NCI-H1048 (cell line): ENCODE measurements around the gene SNUPN.
"Not testable (repeated sequence)": the region's sequence is repeated elsewhere in the genome, so short reads cannot be mapped to it uniquely, and the experiment has no call there.

Experiments used
- DNase-seq: peaks from one replicate; lab custom pipeline; 2025; lab: John Stamatoyannopoulos, UW

SNUPN gene

DNA sequence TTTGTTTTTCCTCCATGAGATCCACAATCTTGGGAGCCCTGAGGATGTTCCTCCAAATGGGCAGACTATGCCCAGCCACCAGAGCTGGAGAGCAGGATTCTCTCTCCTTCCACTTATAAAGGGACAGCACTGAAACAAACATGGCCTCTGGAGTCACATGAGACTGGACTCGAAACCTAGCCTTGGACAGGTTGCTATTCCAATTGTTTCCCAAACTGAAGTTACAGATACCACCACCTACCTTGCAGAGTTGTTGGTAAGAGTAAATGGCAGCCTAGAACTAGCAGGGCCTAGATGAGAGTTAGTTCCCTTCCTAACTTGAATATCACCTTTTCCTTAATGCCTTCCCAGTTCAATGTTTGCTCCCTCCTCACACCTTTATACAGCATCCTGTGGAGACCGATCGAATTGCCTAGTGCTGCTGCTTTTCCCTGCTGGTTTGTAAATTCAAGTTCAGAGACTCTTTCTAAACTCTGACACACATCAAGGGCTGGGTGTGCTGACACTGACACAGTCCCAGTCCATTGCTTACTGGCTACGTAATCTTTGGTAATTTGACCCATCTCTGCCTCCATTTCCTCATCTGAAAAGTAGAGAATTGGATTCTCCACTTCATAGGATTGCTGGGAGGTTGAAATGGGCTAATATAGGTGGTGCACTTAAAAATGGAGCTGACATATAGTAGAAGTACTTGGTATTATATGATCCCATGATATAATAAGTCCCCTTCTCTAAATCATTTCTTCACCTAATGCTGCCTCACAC lies 11.9 kb upstream of the SNUPN start:
- no peak for DNase-seq

DNA sequence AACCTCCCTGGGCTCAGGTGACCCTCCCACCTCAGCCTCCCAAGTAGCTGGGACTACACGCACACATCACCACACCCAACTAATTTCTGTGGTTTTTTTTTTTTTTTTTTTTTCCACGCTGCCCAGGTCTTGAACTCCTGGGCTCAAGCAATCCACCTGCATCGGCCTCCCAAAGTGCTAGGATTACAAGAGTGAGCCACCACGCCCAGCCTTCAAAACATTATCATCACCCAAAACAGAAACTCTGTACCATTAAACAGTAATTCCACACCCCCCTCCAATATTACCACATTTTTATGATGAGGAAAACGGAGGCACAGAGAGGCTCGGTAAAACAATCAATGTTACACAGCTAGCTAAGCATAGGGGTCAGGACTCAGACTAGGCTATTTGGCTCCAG lies 10.5 kb upstream of the SNUPN start:
- DNase-seq, result no peak

DNA sequence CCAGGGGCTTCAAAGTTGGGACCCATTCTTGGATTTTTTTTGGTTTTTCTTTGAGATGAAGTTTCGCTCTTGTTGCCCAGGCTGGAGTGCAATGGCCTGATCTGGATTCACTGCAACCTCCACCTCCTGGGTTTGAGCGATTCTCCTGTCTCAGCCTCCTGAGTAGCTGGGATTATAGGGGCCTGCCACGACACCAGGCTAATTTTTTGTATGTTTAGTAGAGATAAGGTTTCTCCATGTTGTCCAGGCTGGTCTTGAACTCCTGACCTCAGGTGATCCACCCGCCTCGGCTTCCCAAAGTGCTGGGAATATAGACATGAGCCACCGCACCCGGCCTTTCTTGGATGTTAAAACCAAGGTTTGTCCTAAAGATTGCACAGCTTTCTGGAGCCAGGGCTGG lies 8.4 kb upstream of the SNUPN start:
- not testable (repeated sequence) for DNase-seq

DNA sequence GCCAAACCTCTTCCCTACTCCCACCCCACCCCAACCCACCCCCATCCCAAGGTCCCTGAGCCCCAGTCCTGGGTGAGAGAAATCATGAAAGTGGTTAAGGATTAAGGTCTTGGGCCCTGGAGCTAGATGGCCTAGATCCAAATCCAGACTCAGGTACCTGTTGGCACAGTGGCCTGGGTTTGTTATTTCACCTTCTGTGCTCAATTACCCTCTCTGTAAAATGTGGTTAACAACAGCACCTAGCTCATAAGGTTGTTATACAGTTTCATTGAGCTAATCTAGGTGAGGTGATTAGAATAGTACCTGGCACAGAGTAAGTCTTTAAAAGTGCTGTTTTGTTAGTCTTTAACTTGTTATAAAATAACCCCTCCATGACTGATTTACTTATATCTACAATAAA lies 6.4 kb upstream of the SNUPN start:
- DNase-seq, result no peak

DNA sequence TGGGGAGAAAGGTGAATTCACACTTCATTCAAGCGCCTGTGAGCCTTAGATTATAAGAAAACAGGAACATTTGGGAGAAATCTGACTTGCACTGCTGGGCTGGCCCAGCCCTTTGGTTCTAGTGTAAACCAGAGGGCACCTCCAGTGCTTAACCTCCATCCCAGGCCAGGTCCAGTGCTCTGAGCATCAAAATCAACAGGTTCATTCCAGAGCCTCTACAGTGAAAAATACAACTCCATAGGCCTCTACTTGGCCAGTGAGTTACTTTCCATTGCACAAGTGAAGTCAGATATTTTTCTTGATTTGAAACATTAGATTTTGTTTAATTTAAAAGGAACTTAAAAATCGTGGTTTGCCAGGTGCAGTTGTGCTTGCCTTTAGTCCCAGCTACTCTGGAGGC lies 3.0 kb downstream of the SNUPN start:
- DNase-seq, result no peak

DNA sequence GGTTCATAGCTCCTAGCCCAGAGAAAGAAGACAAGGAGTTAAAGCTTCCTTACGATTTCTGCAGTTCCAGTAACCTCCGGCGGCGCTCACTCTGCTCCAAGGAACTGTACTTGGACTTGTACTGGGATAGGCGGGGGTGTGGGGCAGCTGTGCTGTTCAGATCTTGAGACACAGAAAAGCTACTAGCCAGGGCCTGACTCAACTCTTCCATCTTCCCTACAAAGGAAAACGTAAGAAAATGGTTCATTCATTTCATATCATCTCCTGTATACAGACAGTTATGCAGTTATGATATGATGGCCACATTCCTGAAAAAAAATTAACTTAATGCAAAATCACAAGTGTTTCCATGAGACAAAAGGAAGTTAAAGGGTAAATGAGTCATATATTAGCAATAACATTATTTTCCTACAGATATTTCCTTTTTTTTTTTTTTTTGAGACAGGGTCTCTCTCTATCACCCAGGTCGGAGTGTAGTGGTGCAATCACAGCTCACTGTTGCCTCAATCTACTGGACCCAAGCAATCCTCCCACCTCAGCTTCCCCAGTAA lies 4.6 kb downstream of the SNUPN start:
- no peak for DNase-seq

DNA sequence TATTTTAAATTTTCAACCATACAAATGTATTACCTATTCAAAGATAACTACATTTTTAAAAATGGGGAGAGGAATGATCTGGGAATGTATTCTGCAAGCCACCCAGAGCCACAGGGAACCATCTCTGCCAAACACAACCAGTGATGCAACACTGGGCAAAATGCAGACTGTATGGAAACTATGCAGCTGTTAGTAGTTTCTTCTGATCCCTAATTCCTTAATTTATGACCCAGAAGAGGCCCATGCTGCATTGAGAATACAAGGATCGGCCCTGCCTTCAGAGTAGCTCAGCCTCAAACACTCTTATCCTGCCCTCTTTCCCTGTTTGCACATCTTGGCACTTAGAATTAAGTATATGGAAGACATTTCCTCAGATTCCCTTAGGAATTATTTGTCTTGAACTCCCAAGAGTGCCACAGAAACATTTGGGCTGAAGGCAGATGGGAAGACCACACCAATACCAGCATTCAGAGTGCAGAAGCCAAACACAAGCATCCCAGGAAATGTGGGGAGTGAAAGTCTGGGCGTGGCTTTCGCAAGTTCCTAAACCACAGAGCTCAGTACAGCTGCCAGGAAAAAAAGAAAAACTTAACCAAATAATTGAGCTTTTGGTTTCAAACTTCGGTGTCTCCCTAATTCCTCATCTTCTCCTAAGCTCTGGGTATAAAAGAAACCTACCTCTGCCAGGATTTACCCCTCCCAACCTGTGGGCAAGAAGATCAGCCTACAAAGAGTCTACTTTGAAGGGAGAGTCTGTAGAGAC lies 5.3 kb downstream of the SNUPN start:
- DNase-seq, result no peak

DNA sequence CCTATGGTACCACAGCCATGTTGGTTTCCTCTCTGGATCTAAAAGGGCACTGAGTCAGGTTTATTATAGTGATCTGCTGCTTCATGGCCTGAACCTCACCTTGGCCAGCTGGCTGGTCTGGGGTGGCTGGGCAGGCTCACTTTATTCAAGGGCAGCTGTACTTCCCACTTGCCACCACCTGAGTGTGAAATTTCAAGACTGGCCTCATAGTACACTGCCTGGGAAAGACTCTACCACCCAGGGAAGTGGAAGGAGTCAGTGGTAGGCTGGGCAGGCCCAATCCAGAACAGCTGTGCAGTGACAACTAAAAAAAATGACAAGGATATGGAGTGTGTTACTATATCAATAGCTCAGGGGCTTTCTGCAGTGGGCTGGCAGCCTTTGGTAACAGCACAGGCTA lies 8.8 kb downstream of the SNUPN start:
- DNase-seq, result no peak

DNA sequence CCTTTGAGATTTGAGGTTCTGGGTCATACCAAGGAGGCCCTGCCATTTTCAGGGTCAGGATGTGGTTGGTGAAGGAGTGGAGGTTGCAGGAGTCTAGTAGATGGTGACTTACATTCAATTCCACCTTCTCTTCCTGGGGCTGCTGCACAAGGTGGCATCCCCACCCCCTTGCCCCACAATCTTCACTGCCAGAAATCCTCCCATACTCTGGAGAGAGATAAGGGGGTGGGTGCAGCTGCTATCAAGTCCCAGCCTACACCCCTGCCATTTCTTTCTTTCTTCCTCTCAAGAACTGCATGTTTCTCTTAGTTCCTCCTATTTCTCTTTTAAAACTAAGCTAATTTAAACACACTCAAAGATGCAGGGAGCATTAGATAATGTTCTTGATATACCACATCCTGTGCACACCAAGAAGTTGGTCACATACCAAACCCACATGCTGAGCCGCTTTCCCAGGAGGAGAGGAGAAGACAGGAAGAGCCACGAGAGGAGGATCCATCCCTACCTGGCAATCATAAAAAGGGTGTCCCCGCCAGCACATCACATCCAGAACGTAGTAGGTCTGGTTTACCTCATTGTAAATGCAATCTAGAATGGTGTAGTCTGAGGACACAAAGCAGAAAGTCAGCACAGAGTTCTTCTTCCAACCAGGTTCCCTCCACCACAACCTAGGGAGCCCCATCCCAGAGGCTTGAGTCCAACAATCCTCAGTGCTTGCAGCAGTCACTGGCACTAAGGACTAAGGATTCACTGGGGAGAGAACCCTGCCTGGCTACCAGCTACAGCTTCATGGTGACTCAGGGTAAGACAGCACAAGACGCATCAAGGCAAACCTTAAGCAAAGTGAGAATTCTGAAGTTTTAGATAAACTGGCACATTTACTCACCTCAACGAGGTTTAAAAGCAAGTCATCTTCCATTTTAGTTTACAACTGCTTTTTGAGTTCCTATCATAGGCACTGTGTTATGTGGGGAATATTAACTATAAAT lies 18.5 kb downstream of the SNUPN start:
- no peak for DNase-seq

DNA sequence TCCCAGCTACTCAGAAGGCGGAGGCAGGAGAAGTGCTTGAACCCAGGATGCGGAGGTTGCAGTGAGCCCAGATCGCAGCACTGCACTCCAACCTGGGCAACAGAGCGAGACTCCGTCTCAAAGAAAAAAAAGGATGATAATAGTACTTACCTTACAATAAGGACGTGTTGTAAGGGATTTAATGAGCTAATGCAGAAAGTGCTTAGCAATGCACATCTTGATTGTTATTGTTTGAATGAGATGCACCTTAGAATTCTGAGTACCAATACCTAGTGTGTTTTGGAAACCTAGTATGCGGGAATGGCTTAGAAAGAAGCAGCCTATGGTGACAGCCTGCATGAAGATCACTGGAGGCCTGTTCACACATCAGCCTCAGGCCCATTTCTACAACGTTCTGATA lies 19.5 kb downstream of the SNUPN start:
- no peak for DNase-seq

DNA sequence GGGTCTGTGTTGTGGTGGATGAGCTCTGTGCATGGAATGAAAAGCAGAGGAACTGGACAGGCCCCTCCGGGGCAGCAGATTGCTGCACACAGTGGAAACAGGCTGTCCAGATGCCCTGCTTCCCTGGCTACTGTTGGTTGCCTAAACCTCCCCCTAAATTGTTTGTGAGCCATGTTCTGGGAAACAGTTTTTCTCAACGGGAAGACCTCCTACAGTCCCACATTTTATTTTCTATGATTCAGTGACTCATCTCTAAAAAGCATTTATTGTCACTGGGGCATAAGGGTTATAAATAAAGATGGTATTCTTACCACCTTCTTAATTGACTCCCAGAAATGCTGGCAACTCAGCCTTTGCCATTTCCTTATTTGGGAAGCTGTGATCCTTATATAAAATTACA lies 26.1 kb downstream of the SNUPN start:
- DNase-seq, result no peak

DNA sequence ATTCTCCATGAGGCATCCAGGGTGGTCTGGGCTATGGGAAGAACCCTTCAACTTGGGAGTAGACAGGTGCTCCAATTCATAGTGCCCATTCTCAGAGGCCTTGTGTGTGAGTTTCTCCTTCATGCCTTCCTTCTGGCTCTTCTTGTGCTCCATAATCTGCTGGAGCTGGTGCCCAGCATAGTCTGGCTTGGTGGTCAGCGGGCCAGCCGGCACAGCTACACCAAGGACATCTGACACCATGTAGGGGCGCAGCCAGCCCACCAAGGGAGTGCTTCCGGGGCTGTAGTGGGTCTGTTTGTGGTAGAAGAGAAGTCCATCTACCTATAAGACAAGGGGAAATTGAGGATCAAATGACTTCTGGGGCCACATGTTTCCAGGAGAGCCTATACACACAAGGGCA lies 27.2 kb downstream of the SNUPN start:
- no peak for DNase-seq

DNA sequence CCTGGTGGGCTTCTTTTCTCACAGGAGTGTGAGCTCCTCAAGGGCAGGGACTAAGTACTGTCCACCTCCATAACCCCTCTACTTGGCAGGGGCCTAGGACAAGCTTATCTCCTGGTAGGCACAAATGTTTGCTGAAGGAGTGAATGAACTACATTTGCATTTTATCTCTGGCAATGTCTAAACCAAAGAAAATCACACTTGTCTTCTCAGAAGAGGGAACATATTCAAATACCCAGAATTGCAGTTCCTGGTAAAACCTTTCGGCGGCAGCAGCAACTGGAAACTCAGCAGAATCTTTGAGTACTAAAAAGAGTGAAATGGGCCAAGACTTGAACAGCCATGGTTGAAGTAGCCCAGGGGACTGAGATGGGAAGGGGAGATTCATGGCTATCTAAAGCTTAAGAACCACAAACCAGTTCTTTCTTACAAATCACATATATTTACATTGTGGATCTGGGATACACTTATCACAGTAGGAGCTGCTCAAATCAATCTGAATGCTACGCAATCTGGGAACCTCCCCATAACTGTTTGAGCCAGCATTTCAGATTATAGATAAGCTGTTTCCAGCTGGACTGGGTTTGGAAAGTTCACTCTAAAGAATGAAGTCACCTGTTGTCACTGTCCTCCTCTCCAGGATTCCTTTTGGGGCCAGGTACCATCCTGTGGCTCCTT lies 27.7 kb downstream of the SNUPN start:
- no peak for DNase-seq

DNA sequence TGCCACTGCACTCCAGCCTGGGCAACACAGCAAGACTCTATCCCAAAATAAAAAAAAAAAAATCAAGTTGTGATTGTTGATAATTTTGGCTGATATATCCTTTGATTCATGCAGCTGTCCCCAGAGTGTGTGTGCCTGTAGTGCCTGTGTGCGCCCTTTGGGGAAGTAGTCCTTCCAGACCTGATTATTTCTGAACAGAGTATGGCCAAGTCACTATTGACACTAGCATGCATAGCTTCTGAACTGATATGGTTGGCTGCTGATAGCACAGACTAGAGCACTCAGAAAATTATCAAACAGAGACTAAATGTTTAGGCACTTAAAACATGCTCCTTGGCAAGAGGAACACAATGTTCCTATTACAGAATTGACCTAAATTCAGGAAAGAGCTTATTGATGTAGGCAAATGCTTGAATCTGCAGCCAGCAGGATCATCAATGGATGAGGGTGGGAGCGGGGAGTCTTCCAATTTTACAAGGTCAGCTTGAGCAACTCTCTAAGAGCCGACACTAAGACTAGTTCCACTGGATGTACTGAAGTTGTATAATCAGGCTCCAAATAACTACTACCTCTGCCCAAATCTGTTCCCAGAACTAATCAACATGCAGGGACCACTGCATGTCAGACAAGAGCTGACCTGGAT lies 28.7 kb downstream of the SNUPN start:
- no peak for DNase-seq

DNA sequence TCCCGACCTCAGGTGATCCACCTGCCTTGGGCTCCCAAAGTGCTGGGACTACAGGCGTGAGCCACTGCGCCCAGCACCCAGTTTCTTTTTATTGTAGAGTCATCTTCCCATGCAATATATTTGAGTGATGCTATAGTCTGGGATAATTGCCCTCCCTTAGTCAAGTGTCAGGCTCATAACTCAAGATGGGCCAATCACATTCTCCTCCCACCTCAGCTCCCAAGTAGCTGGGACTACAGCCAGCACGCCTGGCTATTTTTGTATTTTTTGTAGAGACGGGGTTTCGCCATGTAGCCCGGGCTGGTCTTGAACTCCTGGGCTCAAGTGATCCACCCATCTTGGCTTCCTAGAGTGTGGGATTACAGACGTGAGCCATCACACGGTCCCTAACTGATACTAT lies 31.2 kb downstream of the SNUPN start:
- no peak for DNase-seq

DNA sequence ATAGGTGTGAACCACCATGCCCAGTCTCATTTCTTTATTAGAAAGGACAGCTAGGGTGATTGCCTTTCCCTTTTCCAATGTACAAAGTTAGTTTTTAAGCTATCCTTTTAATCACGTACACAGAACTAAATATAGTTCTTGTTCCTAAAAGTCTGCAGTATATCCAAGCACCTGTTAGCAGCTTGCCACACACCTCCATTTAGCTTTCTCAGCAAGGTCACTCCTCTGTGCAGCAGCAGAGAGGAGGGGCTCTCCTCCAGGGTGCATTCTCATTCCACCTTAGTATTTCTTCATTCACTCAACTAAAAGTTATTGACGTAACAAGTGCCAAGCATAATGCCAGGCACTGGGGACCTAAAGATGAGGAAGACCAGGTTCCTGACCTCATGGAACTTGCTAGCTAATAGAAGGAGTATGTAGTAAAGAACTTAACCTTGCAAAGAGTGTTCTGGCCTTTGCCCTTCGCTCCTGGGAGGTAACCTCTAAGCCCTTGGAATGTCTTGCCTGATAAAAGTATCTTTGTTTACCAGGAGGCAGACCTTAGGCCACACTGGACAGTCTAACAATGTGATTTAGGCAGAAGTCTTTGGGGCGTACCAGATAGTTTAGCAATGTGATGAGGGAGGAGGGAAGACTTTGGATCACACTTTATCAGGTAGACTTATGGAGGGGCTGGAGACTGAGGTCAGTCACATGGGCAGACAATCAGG lies 33.7 kb downstream of the SNUPN start:
- no peak for DNase-seq

DNA sequence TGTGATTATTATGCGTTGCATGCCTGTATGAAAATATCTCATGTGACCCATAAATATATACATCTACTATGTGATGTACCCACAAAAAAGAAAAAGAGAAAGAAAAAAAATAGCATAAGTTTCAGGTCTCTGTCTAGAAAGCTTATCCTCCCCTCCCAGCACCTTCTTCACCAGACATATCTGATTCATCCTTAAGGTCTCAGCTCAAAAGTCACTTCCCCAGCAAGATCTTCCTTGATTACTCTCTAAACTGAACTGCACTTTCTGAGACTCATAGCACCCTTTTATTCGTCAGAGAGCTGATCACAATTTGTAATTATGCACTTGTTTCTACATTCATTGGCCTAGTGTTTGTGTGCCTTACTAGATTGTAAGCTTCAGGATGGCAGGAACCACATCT lies 35.3 kb downstream of the SNUPN start:
- no peak for DNase-seq

DNA sequence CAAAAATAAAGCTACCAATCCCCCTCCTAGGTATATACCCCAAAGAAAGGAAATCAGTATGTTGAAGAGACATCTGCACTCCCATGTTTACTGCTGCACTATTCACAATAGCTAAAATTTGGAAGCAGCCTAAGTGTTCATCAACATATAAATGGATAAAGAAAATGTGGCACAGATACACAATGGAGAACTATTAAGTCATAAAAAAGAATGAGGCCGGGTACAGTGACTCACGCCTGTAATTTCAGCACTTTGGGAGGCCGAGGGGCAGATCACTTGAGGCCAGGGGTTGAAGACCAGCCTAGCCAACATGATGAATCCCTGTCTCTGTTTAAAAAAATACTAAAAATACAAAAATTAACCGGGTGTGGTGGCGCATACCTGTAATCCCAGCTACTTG lies 36.5 kb downstream of the SNUPN start:
- DNase-seq, result no peak

DNA sequence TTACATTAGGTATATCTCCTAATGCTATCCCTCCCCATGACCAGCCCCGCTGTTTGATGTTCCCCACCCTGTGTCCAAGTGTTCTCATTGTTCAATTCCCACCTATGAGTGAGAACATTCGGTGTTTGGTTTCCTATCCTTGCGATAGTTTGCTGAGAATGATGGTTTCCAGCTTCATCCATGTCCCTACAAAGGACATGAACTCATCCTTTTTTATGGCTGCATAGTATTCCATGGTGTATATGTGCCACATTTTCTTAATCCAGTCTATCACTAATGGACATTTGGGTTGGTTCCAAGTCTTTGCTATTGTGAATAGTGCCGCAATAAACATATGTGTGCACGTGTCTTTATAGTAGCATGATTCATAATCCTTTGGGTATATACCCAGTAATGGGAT lies 39.1 kb downstream of the SNUPN start:
- DNase-seq, result not testable (repeated sequence)

DNA sequence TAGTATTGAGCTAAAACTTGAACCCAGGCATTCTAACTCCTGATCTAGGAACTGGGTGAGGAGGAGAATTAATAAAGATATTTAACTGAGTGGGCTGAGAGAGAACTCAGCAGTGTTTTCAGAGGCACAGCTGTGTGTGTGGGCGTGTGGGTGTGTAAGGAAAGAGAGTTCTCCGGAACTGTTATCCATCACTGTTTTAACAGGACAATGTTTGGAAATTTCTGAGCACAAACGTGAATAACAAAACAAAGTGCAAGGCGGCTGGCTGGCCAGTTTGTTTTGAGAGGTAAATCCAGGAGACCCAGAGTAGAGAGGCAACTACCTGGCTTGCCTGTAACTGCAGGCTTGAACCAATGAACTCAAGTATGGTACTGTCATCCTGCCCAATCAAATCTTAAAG lies 41.4 kb downstream of the SNUPN start:
- no peak for DNase-seq

DNA sequence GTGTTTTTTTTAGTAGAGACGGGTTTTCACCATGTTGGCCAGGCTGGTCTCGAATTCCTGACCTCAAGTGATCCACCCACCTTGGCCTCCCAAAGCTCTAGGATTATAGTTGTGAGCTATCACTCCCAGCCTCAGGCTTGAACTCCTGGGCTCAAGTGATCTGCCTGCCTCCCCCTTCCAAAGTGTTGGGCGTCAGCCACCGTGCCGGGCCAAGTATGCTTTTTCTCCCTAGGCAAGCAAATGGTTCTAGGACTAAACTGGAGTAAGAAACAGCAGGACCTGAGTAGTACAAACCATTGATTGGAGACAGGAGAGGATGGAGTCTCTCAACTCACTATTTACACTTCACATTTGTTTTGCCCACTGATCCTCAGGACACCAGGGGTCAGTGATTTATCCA lies 41.8 kb downstream of the SNUPN start:
- DNase-seq, result no peak
